MM.1S (cell line): ENCODE results near the gene ADGRD1.

ENCODE experiments used
- DNase-seq: peaks from one replicate; pipeline ENCODE4 v3.0.0-alpha.2; 2015
- H2AFZ ChIP-seq: fragments of 300-600 bp; sonication (generic); 2 replicates; pipeline ENCODE4 v1.6.0; 2016; ENCODE audit warnings: antibody characterized with exemption, low read length
- H3F3A ChIP-seq: fragments of 300-600 bp; sonication (generic); 2 replicates; pipeline ENCODE4 v1.6.1; 2016; ENCODE audit warnings: mild to moderate bottlenecking, antibody characterized with exemption, low read length, moderate library complexity, mixed read lengths; ENCODE audit not compliant: insufficient read depth
- H3K27ac ChIP-seq: fragments of 300-600 bp; sonication (generic); 2 replicates; pipeline ENCODE4 v1.5.1; 2016; ENCODE audit warnings: mild to moderate bottlenecking, low read length
- H3K27me3 ChIP-seq: fragments of 300-600 bp; sonication (generic); replicated peaks from 2 replicates; pipeline ENCODE4 v1.6.0; 2016; ENCODE audit warnings: low read length; ENCODE audit not compliant: insufficient read depth
- H3K36me3 ChIP-seq: fragments of 300-600 bp; sonication (generic); replicated peaks from 2 replicates; pipeline ENCODE4 v1.6.1; 2016; ENCODE audit warnings: mild to moderate bottlenecking, low read length, mixed read lengths; ENCODE audit not compliant: insufficient read depth
- H3K4me1 ChIP-seq: fragments of 300-600 bp; sonication (generic); 2 replicates; pipeline ENCODE4 v1.6.1; 2016; ENCODE audit warnings: low read length, mixed read lengths
- H3K4me2 ChIP-seq: fragments of 300-600 bp; sonication (generic); 2 replicates; pipeline ENCODE4 v1.6.0; 2016; ENCODE audit warnings: low read depth, low read length
- H3K4me3 ChIP-seq: fragments of 300-600 bp; sonication (generic); 2 replicates; pipeline ENCODE4 v1.5.1; 2016; ENCODE audit warnings: low read length, mixed read lengths
- H3K79me2 ChIP-seq: fragments of 300-600 bp; sonication (generic); 2 replicates; pipeline ENCODE4 v1.6.1; 2016; ENCODE audit warnings: mixed run types, low read length, mixed read lengths
- H3K9ac ChIP-seq: fragments of 300-600 bp; sonication (generic); 2 replicates; pipeline ENCODE4 v1.6.1; 2016; ENCODE audit warnings: low read length, mixed read lengths
- H3K9me2 ChIP-seq: fragments of 300-600 bp; sonication (generic); replicated peaks from 2 replicates; pipeline ENCODE4 v1.6.1; 2016; ENCODE audit warnings: mild to moderate bottlenecking, low read length, mixed read lengths; ENCODE audit not compliant: insufficient read depth
- H3K9me3 ChIP-seq: fragments of 300-600 bp; sonication (generic); replicated peaks from 2 replicates; pipeline ENCODE4 v1.6.1; 2016; ENCODE audit warnings: mild to moderate bottlenecking, low read length, mixed read lengths; ENCODE audit not compliant: insufficient read depth
- H4K20me1 ChIP-seq: fragments of 300-600 bp; sonication (generic); 2 replicates; pipeline ENCODE4 v1.6.1; 2016; ENCODE audit warnings: mild to moderate bottlenecking, low read length, moderate library complexity, mixed read lengths; ENCODE audit not compliant: insufficient read depth
- EZH2 ChIP-seq: fragments of 300-600 bp; sonication (generic); optimal IDR thresholded peaks from 2 replicates; pipeline ENCODE3; 2017; ENCODE audit warnings: low read depth, mild to moderate bottlenecking, antibody characterized with exemption, low read length, mixed read lengths
- EZH2phosphoT487 ChIP-seq: fragments of 300-600 bp; sonication (generic); IDR thresholded peaks from 2 replicates; pipeline ENCODE4 v1.6.1; 2018; ENCODE audit warnings: antibody characterized with exemption, low read length
- TF ChIP-seq, protein P1 (sequence below): fragments of 300-600 bp; sonication (generic); IDR thresholded peaks from 2 replicates; pipeline ENCODE4 v1.5.1; 2016; ENCODE audit warnings: antibody characterized with exemption, low read length, mixed read lengths

Gene ADGRD1

DNA sequence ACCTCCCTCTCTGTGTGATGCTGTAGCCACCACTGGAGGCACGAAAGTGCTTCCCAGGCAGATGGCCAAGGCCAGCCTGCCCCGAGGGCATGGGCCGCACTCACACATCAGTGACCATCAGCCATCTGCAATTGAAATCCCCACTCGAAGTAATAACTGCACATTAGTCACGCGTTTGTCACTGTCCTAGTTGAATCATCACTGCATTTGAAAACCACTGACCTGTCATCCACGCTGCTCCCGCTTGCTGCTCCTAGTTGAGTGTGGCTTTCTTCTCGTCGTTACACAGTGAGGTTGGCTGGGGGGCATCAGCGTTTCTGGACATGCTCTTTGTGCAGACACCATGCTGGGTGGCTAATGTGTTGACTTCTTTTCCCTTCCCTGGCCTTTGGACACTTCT, 176.1 kb downstream of the ADGRD1 start:
- Histone ChIP-seq H3K4me3 (no peak overlapping the region), H3K9me2 (no peaks in the 10 kb centered on the region), H3K4me1 (no peaks in the 10 kb centered on the region), H2AFZ (no peak overlapping the region), H3K27ac (no peak overlapping the region), H3K36me3 (no peaks in the 10 kb centered on the region), H4K20me1 (no peaks in the 10 kb centered on the region), H3K9ac (no peak overlapping the region), H3F3A (no peaks in the 10 kb centered on the region), H3K27me3 (peaks cover 9% of the 10 kb centered on the region; the same call in 1 of the 2 replicates), H3K4me2 (no peak overlapping the region), H3K79me2 (no peaks in the 10 kb centered on the region), H3K9me3 (no peaks in the 10 kb centered on the region)
- DNase-seq: no peak
- TF ChIP-seq, protein P1, sequence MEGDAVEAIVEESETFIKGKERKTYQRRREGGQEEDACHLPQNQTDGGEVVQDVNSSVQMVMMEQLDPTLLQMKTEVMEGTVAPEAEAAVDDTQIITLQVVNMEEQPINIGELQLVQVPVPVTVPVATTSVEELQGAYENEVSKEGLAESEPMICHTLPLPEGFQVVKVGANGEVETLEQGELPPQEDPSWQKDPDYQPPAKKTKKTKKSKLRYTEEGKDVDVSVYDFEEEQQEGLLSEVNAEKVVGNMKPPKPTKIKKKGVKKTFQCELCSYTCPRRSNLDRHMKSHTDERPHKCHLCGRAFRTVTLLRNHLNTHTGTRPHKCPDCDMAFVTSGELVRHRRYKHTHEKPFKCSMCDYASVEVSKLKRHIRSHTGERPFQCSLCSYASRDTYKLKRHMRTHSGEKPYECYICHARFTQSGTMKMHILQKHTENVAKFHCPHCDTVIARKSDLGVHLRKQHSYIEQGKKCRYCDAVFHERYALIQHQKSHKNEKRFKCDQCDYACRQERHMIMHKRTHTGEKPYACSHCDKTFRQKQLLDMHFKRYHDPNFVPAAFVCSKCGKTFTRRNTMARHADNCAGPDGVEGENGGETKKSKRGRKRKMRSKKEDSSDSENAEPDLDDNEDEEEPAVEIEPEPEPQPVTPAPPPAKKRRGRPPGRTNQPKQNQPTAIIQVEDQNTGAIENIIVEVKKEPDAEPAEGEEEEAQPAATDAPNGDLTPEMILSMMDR: no peak

GRCh38 chr12:131130311-131130911, 176.7 kb downstream of the ADGRD1 start:
- Histone ChIP-seq H3K4me2 (no peak overlapping the region), H3K27ac (no peak overlapping the region), H3K79me2 (no peaks in the 10 kb centered on the region), H4K20me1 (no peaks in the 10 kb centered on the region), H3K4me1 (no peaks in the 10 kb centered on the region), H3K9ac (no peak overlapping the region), H3K9me2 (no peaks in the 10 kb centered on the region), H3K4me3 (no peak overlapping the region), H3K9me3 (no peaks in the 10 kb centered on the region), H2AFZ (no peak overlapping the region), H3K36me3 (no peaks in the 10 kb centered on the region), H3K27me3 (peaks cover 9% of the 10 kb centered on the region; the same call in 1 of the 2 replicates), H3F3A (no peaks in the 10 kb centered on the region)
- no peak for TF ChIP-seq EZH2phosphoT487
- TF ChIP-seq EZH2: no peak
- TF ChIP-seq, protein P1: no peak
- DNase-seq: no peak

- DNase-seq: no peak
- Histone ChIP-seq H3K4me3 (no peak overlapping the region), H4K20me1 (no peaks in the 10 kb centered on the region)
Observed at GRCh38 chr12:131131077-131131807, 177.5 kb downstream of the ADGRD1 start.

More at GRCh38 chr12:131131077-131131807, 177.5 kb downstream of the ADGRD1 start:
- Histone ChIP-seq H2AFZ (no peak overlapping the region), H3K27ac (no peak overlapping the region), H3F3A (no peaks in the 10 kb centered on the region), H3K36me3 (no peaks in the 10 kb centered on the region), H3K9me3 (no peaks in the 10 kb centered on the region), H3K27me3 (peaks cover 9% of the 10 kb centered on the region; the same call in 1 of the 2 replicates), H3K9me2 (no peaks in the 10 kb centered on the region), H3K79me2 (no peaks in the 10 kb centered on the region), H3K4me2 (no peak overlapping the region), H3K4me1 (no peaks in the 10 kb centered on the region), H3K9ac (no peak overlapping the region)
- TF ChIP-seq, protein P1: no peak
- TF ChIP-seq EZH2phosphoT487 (no peak), EZH2 (no peak)
